Astrocyte (in vitro differentiated cells and primary cell): ENCODE results near the gene LMF1. TPM values are rescaled to one million over a fixed set of nuclear protein-coding genes. Genes with fewer than 3 reads are reported as not detected.

Experiments used
- DNase-seq: peaks from one replicate; pipeline ENCODE4 v3.0.0-alpha.2; 2010; ENCODE audit warnings: low read depth
- FAIRE-seq: peaks from 2 replicates; lab custom pipeline; 2011; peaks lifted over from hg19 to GRCh38; lab: Jason Lieb, UNC
- H2AFZ ChIP-seq: 2 replicates; pipeline ENCODE4 v1.6.0; 2012; ENCODE audit warnings: low read depth, low read length, inconsistent platforms
- H3K27ac ChIP-seq: 2 replicates; pipeline ENCODE4 v1.5.1; 2011; ENCODE audit warnings: low read depth, low read length, inconsistent platforms
- H3K27me3 ChIP-seq: 2 replicates; pipeline ENCODE4 v1.6.0; 2011; ENCODE audit warnings: low read length, inconsistent platforms; ENCODE audit not compliant: insufficient read depth
- H3K36me3 ChIP-seq: 2 replicates; pipeline ENCODE4 v1.5.1; 2011; ENCODE audit warnings: low read length, inconsistent platforms; ENCODE audit not compliant: insufficient read depth
- H3K4me1 ChIP-seq: 2 replicates; pipeline ENCODE4 v1.5.1; 2011; ENCODE audit warnings: low read length, inconsistent platforms; ENCODE audit not compliant: insufficient read depth
- H3K4me2 ChIP-seq: 2 replicates; pipeline ENCODE4 v1.6.0; 2012; ENCODE audit warnings: low read length, inconsistent platforms
- H3K4me3 ChIP-seq: 2 replicates; pipeline ENCODE4 v1.5.1; 2011; ENCODE audit warnings: low read depth, mild to moderate bottlenecking, low read length, inconsistent platforms; ENCODE audit not compliant: insufficient read depth
- H3K79me2 ChIP-seq: 2 replicates; pipeline ENCODE4 v1.6.0; 2012; ENCODE audit warnings: mild to moderate bottlenecking, low read length, inconsistent platforms; ENCODE audit not compliant: insufficient read depth
- H3K9ac ChIP-seq: 2 replicates; pipeline ENCODE4 v1.6.0; 2012; ENCODE audit warnings: mild to moderate bottlenecking, low read length, inconsistent platforms
- H3K9me3 ChIP-seq: 2 replicates; pipeline ENCODE4 v1.5.1; 2012; ENCODE audit warnings: low read depth, mild to moderate bottlenecking, low read length, inconsistent platforms; ENCODE audit not compliant: insufficient read depth
- H4K20me1 ChIP-seq: 2 replicates; pipeline ENCODE4 v1.6.0; 2012; ENCODE audit warnings: low read length, inconsistent platforms; ENCODE audit not compliant: insufficient read depth
- H3K27ac Mint-ChIP-seq: one replicate; pipeline ENCODE4 v1.8.0; 2021; ENCODE audit warnings: mild to moderate bottlenecking, mixed read lengths; ENCODE audit not compliant: unreplicated experiment
- H3K27me3 Mint-ChIP-seq: one replicate; pipeline ENCODE4 v1.8.0; 2021; ENCODE audit warnings: low read depth, mixed read lengths; ENCODE audit not compliant: unreplicated experiment
- H3K36me3 Mint-ChIP-seq: one replicate; pipeline ENCODE4 v1.8.0; 2021; ENCODE audit warnings: low read depth, mixed read lengths; ENCODE audit not compliant: unreplicated experiment
- H3K4me1 Mint-ChIP-seq: one replicate; pipeline ENCODE4 v1.8.0; 2021; ENCODE audit warnings: low read depth, mixed read lengths; ENCODE audit not compliant: unreplicated experiment
- H3K4me3 Mint-ChIP-seq: one replicate; pipeline ENCODE4 v1.8.0; 2021; ENCODE audit warnings: mild to moderate bottlenecking, moderate library complexity, mixed read lengths; ENCODE audit not compliant: unreplicated experiment
- H3K9me3 Mint-ChIP-seq: one replicate; pipeline ENCODE4 v1.8.0; 2021; ENCODE audit warnings: mild to moderate bottlenecking, mixed read lengths; ENCODE audit not compliant: unreplicated experiment
- CTCF ChIP-seq: IDR thresholded peaks from 2 replicates; pipeline ENCODE4 v1.5.1; 2011; ENCODE audit warnings: low read depth, mild to moderate bottlenecking, inconsistent platforms, low read length, moderate library complexity; ENCODE audit not compliant: insufficient read depth
- EZH2 ChIP-seq: IDR thresholded peaks from 2 replicates; pipeline ENCODE4 v1.6.1; 2012; ENCODE audit warnings: mild to moderate bottlenecking, low read length, inconsistent platforms; ENCODE audit not compliant: insufficient read depth
- total RNA-seq: library from RNA; stranded (reverse); gene quantifications from 2 replicates; pipeline ENCODE4 v1.2.1, GENCODE V29; 2021

Gene LMF1
- total RNA-seq, 1 donor from 2014 or later, result 12.6 TPM

- Mint-ChIP-seq H3K27ac (peak overlapping the region; percentile 59), H3K27me3 (no peaks in the 10 kb centered on the region), H3K9me3 (peaks cover 1% of the 10 kb centered on the region), H3K4me1 (peaks cover 11% of the 10 kb centered on the region), H3K36me3 (peaks cover 18% of the 10 kb centered on the region), H3K4me3 (no peak overlapping the region)
- FAIRE-seq, result no peak
- no peak for TF ChIP-seq EZH2
- TF ChIP-seq CTCF, result no peak
- DNase-seq, result no peak
- Histone ChIP-seq H3K36me3 (no peaks in the 10 kb centered on the region), H3K4me2 (peak overlapping the region; percentile 25), H2AFZ (no peak overlapping the region), H3K9me3 (peaks cover 3% of the 10 kb centered on the region), H3K4me3 (no peak overlapping the region), H3K4me1 (peaks cover 10% of the 10 kb centered on the region), H3K27me3 (no peaks in the 10 kb centered on the region), H3K9ac (no peak overlapping the region), H3K27ac (no peak overlapping the region), H4K20me1 (peaks cover 4% of the 10 kb centered on the region), H3K79me2 (no peaks in the 10 kb centered on the region)
These were observed 50.1 kb downstream of the LMF1 start for GRCh38 chr16:920717-921116.

GRCh38 chr16:920051-920681, 50.6 kb downstream of the LMF1 start:
- Histone ChIP-seq H3K4me1 (peaks cover 10% of the 10 kb centered on the region), H3K9me3 (peaks cover 3% of the 10 kb centered on the region), H3K79me2 (no peaks in the 10 kb centered on the region), H3K27ac (no peak overlapping the region), H3K27me3 (no peaks in the 10 kb centered on the region), H3K4me2 (peak overlapping the region; percentile 25), H3K9ac (no peak overlapping the region), H3K36me3 (no peaks in the 10 kb centered on the region), H4K20me1 (peaks cover 4% of the 10 kb centered on the region), H2AFZ (no peak overlapping the region), H3K4me3 (no peak overlapping the region)
- H3K4me1 Mint-ChIP-seq, result peaks cover 11% of the 10 kb centered on the region
- no peaks in the 10 kb centered on the region for H3K27me3 Mint-ChIP-seq
- H3K9me3 Mint-ChIP-seq, result peaks cover 1% of the 10 kb centered on the region
- DNase-seq (no peak), FAIRE-seq (no peak)
- peaks cover 18% of the 10 kb centered on the region for H3K36me3 Mint-ChIP-seq
- H3K27ac Mint-ChIP-seq, result peak overlapping the region; percentile 59
- TF ChIP-seq EZH2, result no peak
- TF ChIP-seq CTCF, result no peak
- H3K4me3 Mint-ChIP-seq, result no peak overlapping the region

- peaks cover 10% of the 10 kb centered on the region for H3K4me1 ChIP-seq
- Mint-ChIP-seq H3K27ac (peak overlapping the region; percentile 27), H3K27me3 (no peaks in the 10 kb centered on the region), H3K9me3 (peaks cover 4% of the 10 kb centered on the region), H3K36me3 (peaks cover 18% of the 10 kb centered on the region), H3K4me1 (peaks cover 11% of the 10 kb centered on the region), H3K4me3 (no peak overlapping the region)
- no peaks in the 10 kb centered on the region for H3K36me3 ChIP-seq
- no peaks in the 10 kb centered on the region for H3K79me2 ChIP-seq
- H2AFZ ChIP-seq, result no peak overlapping the region
- no peaks in the 10 kb centered on the region for H3K27me3 ChIP-seq
- H3K9me3 ChIP-seq, result peaks cover 3% of the 10 kb centered on the region
- H4K20me1 ChIP-seq, result peaks cover 4% of the 10 kb centered on the region
- DNase-seq (no peak), FAIRE-seq (no peak)
- no peak overlapping the region for H3K9ac ChIP-seq
- no peak overlapping the region for H3K4me3 ChIP-seq
- TF ChIP-seq CTCF (no peak), EZH2 (no peak)
- H3K27ac ChIP-seq, result no peak overlapping the region
- H3K4me2 ChIP-seq, result no peak overlapping the region
These were observed 51.1 kb downstream of the LMF1 start for GRCh38 chr16:919658-920050.
